IMR-90 (cell line): ENCODE data around the gene MAN2A1. TPM values are rescaled to one million over a fixed set of nuclear protein-coding genes. Genes with fewer than 3 reads are reported as not detected.

Experiments used
- ATAC-seq: fragments of 200-7000 bp; cut with Tn5 transposase; 2 replicates; pipeline ENCODE4 v1.9.1; 2020; ENCODE audit warnings: low read depth, mild to moderate bottlenecking, moderate library complexity
- BruUV-seq: library from RNA; stranded (reverse); fragments of 400-500 nt; replicated peaks from 2 replicates; lab custom pipeline; 2021; lab: Mats Ljungman, UMichigan
- CTCF ChIA-PET: fragments of 300-600 bp; formaldehyde crosslinking; extraction: SDS; loops from one replicate; lab custom pipeline; 2021; ENCODE audit warnings: antibody characterized with exemption; lab: Yijun Ruan, JAX
- POLR2A ChIA-PET: fragments of 300-600 bp; sonication (Branson Sonifier 250); formaldehyde crosslinking; loops from one replicate; lab custom pipeline; 2022; ENCODE audit warnings: antibody characterized with exemption; ENCODE audit not compliant: unreplicated experiment; lab: Charles Lee
- DNase-seq: peaks from one replicate; pipeline ENCODE4 v3.0.0; 2013
- H2AFZ ChIP-seq: replicated peaks from 2 replicates; pipeline ENCODE3; 2013; ENCODE audit warnings: low read length, mild to moderate bottlenecking; ENCODE audit not compliant: poor library complexity
- H2AK5ac ChIP-seq: 2 replicates; pipeline ENCODE4 v1.6.1; 2013; ENCODE audit warnings: low read depth, low read length, inconsistent platforms
- H2AK9ac ChIP-seq: replicated peaks from 2 replicates; pipeline ENCODE3; 2013; ENCODE audit warnings: mild to moderate bottlenecking, low read depth, low read length, moderate library complexity; ENCODE audit not compliant: poor library complexity
- H2BK120ac ChIP-seq: 2 replicates; pipeline ENCODE4 v1.6.1; 2013; ENCODE audit warnings: low read depth, low read length, inconsistent platforms
- H2BK15ac ChIP-seq: 3 replicates; pipeline ENCODE4 v1.6.1; 2013; ENCODE audit warnings: low read depth, low read length, inconsistent platforms
- H2BK20ac ChIP-seq: 2 replicates; pipeline ENCODE4 v1.6.1; 2013; ENCODE audit warnings: low read depth, mild to moderate bottlenecking, inconsistent platforms, low read length, moderate library complexity
- H2BK5ac ChIP-seq: 2 replicates; pipeline ENCODE4 v1.6.1; 2013; ENCODE audit warnings: mild to moderate bottlenecking, low read depth, low read length, inconsistent platforms; ENCODE audit not compliant: poor library complexity, severe bottlenecking
- H3K14ac ChIP-seq: replicated peaks from 2 replicates; pipeline ENCODE4 v1.6.1; 2013; ENCODE audit warnings: low read depth, low read length, inconsistent platforms
- H3K18ac ChIP-seq: 2 replicates; pipeline ENCODE4 v1.6.1; 2013; ENCODE audit warnings: low read depth, low read length, control low read depth
- H3K23ac ChIP-seq: 2 replicates; pipeline ENCODE4 v1.6.1; 2013; ENCODE audit warnings: low read depth, low read length, inconsistent platforms
- H3K27ac ChIP-seq: 2 replicates; pipeline ENCODE4 v1.5.1; 2013; ENCODE audit warnings: mild to moderate bottlenecking, control low read depth, low read length; ENCODE audit not compliant: insufficient read depth
- H3K27me3 ChIP-seq: 2 replicates; pipeline ENCODE4 v1.6.1; 2013; ENCODE audit warnings: low read length; ENCODE audit not compliant: control insufficient read depth, insufficient read depth
- H3K36me3 ChIP-seq: 2 replicates; pipeline ENCODE4 v1.6.1; 2013; ENCODE audit warnings: low read length, mixed read lengths; ENCODE audit not compliant: control insufficient read depth, insufficient read depth
- H3K4ac ChIP-seq: 2 replicates; pipeline ENCODE4 v1.6.1; 2013; ENCODE audit warnings: low read depth, low read length, inconsistent platforms
- H3K4me1 ChIP-seq: 2 replicates; pipeline ENCODE4 v1.6.1; 2013; ENCODE audit warnings: low read length, mixed read lengths; ENCODE audit not compliant: control insufficient read depth, insufficient read depth
- H3K4me2 ChIP-seq: 2 replicates; pipeline ENCODE4 v1.6.1; 2013; ENCODE audit warnings: low read depth, mild to moderate bottlenecking, control low read depth, low read length, moderate library complexity
- H3K4me3 ChIP-seq: 2 replicates; pipeline ENCODE4 v1.5.1; 2013; ENCODE audit warnings: low read depth, mild to moderate bottlenecking, control low read depth, low read length, moderate library complexity; ENCODE audit not compliant: insufficient read depth
- H3K56ac ChIP-seq: 2 replicates; pipeline ENCODE4 v1.6.1; 2013; ENCODE audit warnings: low read length, inconsistent platforms; ENCODE audit not compliant: insufficient read depth; ENCODE audit errors: extremely low read depth
- H3K79me1 ChIP-seq, 2 experiments: 2 replicates each; pipeline ENCODE4 v1.6.1; 2013; ENCODE audit warnings: low read length in 2 of 2, inconsistent platforms in 1 of 2, low read depth in 1 of 2
- H3K9ac ChIP-seq: 2 replicates; pipeline ENCODE4 v1.6.1; 2013; ENCODE audit warnings: low read depth, low read length, control low read depth
- H3K9me1 ChIP-seq: 2 replicates; pipeline ENCODE4 v1.6.1; 2013; ENCODE audit warnings: low read length, inconsistent platforms; ENCODE audit not compliant: insufficient read depth
- H3K9me3 ChIP-seq: 2 replicates; pipeline ENCODE4 v1.6.1; 2013; ENCODE audit warnings: low read length; ENCODE audit not compliant: control insufficient read depth, insufficient read depth
- H4K20me1 ChIP-seq: 2 replicates; pipeline ENCODE4 v1.6.1; 2013; ENCODE audit warnings: low read length, inconsistent platforms; ENCODE audit not compliant: insufficient read depth
- H4K5ac ChIP-seq: 2 replicates; pipeline ENCODE4 v1.6.1; 2013; ENCODE audit warnings: mild to moderate bottlenecking, low read depth, low read length, control low read depth
- H4K8ac ChIP-seq, 2 experiments: 2 replicates each; pipeline ENCODE4 v1.6.1; 2013; ENCODE audit warnings: low read depth in 2 of 2, low read length in 2 of 2, control low read depth in 1 of 2, inconsistent platforms in 1 of 2
- H4K91ac ChIP-seq: 2 replicates; pipeline ENCODE4 v1.6.1; 2013; ENCODE audit warnings: low read depth, low read length, inconsistent platforms; ENCODE audit not compliant: insufficient read depth
- CTCF ChIP-seq: conservative IDR thresholded peaks from 2 replicates; pipeline ENCODE4 v1.5.1; 2012; ENCODE audit warnings: mild to moderate bottlenecking, low read depth, low read length, improper control_type of control experiment
- ELK1 ChIP-seq: fragments of 150-350 bp; IDR thresholded peaks from 2 replicates; pipeline ENCODE4 v1.6.1; 2016; ENCODE audit warnings: low read depth, mild to moderate bottlenecking, low read length, moderate library complexity, borderline replicate concordance
- POLR2A ChIP-seq: IDR thresholded peaks from 2 replicates; pipeline ENCODE4 v1.6.1; 2012; ENCODE audit warnings: mild to moderate bottlenecking, low read depth, low read length
- RAD21 ChIP-seq: IDR thresholded peaks from 2 replicates; pipeline ENCODE4 v1.6.1; 2012; ENCODE audit warnings: low read length, improper control_type of control experiment
- SMC3 ChIP-seq: fragments of 150-350 bp; IDR thresholded peaks from 2 replicates; pipeline ENCODE4 v1.6.1; 2016; ENCODE audit warnings: low read depth, mild to moderate bottlenecking, antibody characterized with exemption, low read length, moderate library complexity
- WGBS, 2 experiments: methylation state at CpG; one replicate each; pipeline versions ENCODE4 v1.1.5 to v1.1.7; 2013; ENCODE audit warnings: missing lambda C conversion rate in 2 of 2; ENCODE audit not compliant: insufficient read length in 1 of 2; ENCODE audit errors: extremely low coverage in 2 of 2; 5-methylcytosine and 5-hydroxymethylcytosine counted together
- dilution Hi-C: fragments of 300-500 bp; cut with HindIII; formaldehyde crosslinking; loops from one replicate; pipeline ENCODE4 v1.14.3; 2018; ENCODE audit warnings: low sequenced_read_pairs; ENCODE audit not compliant: unreplicated experiment
- in situ Hi-C: fragments of 300-500 bp; cut with MboI; formaldehyde crosslinking; loops from 3 replicates; pipeline ENCODE4 v1.14.3; 2019; ENCODE audit warnings: low sequenced_read_pairs, inconsistent platforms, mixed read lengths
- intact Hi-C: fragments of 100-400 bp; cut with micrococcal nuclease; formaldehyde crosslinking; loops from 2 replicates; pipeline ENCODE4 v1.10.0; 2022
- polyA plus RNA-seq, 3 experiments: library from polyadenylated mRNA; depleted of rRNA; stranded (reverse); fragments of >200 nt; gene quantifications; 2 replicates each; pipeline ENCODE4 v1.2.3, GENCODE V29; 2012; ENCODE audit warnings: low replicate concordance in 1 of 3
- total RNA-seq: library from RNA; depleted of rRNA; stranded (reverse); fragments of >200 nt; gene quantifications from 2 replicates; pipeline ENCODE4 v1.2.3, GENCODE V29; 2012

MAN2A1 gene
- total and polyA plus RNA-seq, 2 of the 4 experiments (the other 2 are of a cell fraction), result 16.4 to 29.6 TPM

DNA sequence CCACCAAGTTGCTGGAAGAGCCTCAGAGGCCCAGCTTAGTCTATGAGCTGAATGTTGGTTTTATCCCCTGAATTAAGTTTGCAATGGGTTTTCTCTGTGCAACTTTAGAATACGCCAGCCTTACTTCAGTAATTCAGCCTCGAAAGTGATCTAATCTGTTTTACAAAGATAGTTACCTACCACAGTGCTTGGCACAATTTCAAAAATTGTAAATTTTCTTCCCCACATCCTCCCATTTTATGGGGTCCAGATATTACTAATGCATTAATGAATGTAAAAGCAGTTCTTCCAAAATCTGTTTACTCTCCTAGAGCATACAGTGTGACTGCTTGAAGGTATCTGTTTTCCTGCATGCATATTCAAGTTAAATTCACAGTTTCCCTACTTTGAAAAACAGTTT is 172.6 kb downstream of the MAN2A1 start:
- ChIA-PET POLR2A (no interaction called here), CTCF (no interaction called here)
- no peak overlapping the region for H3K56ac ChIP-seq
- no peak overlapping the region for H4K8ac ChIP-seq
- H3K23ac ChIP-seq, result no peak overlapping the region
- H3K9me3 ChIP-seq, result no peaks in the 10 kb centered on the region
- no peak for ATAC-seq
- no peak overlapping the region for H4K5ac ChIP-seq
- in situ Hi-C loops (no loop called here), dilution Hi-C loops (no loop called here), intact Hi-C loops (no loop called here)
- DNase-seq, result no peak
- no peak overlapping the region for H2BK5ac ChIP-seq
- peaks cover 8% of the 10 kb centered on the region for H3K36me3 ChIP-seq
- H2AK5ac ChIP-seq, result no peak overlapping the region
- H3K14ac ChIP-seq, result no peak overlapping the region
- H3K18ac ChIP-seq, result no peak overlapping the region
- WGBS, 2 experiments, result no CpG with 5 or more reads among the region's 2 CpGs
- H2AK9ac ChIP-seq, result no peak overlapping the region
- peaks cover 9% of the 10 kb centered on the region for H3K9me1 ChIP-seq
- TF ChIP-seq SMC3, result no peak
- no peak for TF ChIP-seq CTCF
- TF ChIP-seq POLR2A, result no peak
- TF ChIP-seq ELK1, result no peak
- TF ChIP-seq RAD21, result no peak
- H4K91ac ChIP-seq, result no peak overlapping the region
- no peak overlapping the region for H3K4ac ChIP-seq
- no peak overlapping the region for H3K4me3 ChIP-seq
- no peak overlapping the region for H3K27ac ChIP-seq
- no peaks in the 10 kb centered on the region for H4K20me1 ChIP-seq
- H3K4me2 ChIP-seq, result no peak overlapping the region
- no peak overlapping the region for H3K9ac ChIP-seq
- H2BK120ac ChIP-seq, result no peak overlapping the region
- H2BK20ac ChIP-seq, result no peak overlapping the region
- no peaks in the 10 kb centered on the region for H3K27me3 ChIP-seq
- peaks cover 0 to 5% of the 10 kb centered on the region in 2 experiments; a peak in 3 of 4 replicates for H3K79me1 ChIP-seq
- H2BK15ac ChIP-seq, result no peak overlapping the region
- peaks cover 8% of the 10 kb centered on the region for H3K4me1 ChIP-seq
- no peak overlapping the region for H2AFZ ChIP-seq
- BruUV-seq, result no TSS peak
